GM12873 (cell line): ENCODE results near the gene TBX18.

ENCODE experiments used
- TF ChIP-seq, protein P1 (sequence below): IDR thresholded peaks from 2 replicates; pipeline ENCODE4 v1.5.1; 2012; ENCODE audit warnings: low read depth, mild to moderate bottlenecking, moderate library complexity, low read length, control low read depth; ENCODE audit not compliant: insufficient read depth; ENCODE audit errors: missing control alignments

The TBX18 gene

DNA sequence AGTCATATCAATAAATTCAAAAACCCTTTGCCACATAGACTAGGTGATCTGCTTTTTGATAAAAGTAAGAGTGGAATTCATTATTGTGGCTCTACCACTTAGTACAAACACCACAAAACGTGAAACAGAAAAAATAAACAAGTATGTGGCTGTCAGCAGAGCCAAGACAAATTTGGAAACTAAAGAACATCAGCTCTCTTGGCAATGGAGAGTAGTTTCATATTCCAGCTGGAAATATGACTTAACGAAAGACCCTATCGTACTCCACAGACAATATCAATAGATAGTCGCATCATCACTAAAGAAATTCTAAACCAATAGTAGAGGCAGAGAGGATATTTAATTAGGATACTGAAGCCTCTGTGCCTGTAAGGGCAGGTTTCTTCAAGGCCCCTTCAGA is 20.8 kb downstream of the TBX18 start:
- TF ChIP-seq, protein P1, sequence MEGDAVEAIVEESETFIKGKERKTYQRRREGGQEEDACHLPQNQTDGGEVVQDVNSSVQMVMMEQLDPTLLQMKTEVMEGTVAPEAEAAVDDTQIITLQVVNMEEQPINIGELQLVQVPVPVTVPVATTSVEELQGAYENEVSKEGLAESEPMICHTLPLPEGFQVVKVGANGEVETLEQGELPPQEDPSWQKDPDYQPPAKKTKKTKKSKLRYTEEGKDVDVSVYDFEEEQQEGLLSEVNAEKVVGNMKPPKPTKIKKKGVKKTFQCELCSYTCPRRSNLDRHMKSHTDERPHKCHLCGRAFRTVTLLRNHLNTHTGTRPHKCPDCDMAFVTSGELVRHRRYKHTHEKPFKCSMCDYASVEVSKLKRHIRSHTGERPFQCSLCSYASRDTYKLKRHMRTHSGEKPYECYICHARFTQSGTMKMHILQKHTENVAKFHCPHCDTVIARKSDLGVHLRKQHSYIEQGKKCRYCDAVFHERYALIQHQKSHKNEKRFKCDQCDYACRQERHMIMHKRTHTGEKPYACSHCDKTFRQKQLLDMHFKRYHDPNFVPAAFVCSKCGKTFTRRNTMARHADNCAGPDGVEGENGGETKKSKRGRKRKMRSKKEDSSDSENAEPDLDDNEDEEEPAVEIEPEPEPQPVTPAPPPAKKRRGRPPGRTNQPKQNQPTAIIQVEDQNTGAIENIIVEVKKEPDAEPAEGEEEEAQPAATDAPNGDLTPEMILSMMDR: no peak

GRCh38 chr6:84740385-84740784 is 24.0 kb downstream of the TBX18 start:
- TF ChIP-seq, protein P1: no peak

- TF ChIP-seq, protein P1: no peak
These were observed 24.6 kb downstream of the TBX18 start for GRCh38 chr6:84739866-84740208.

- TF ChIP-seq, protein P1: no peak
These were observed 25.2 kb downstream of the TBX18 start for GRCh38 chr6:84738996-84739865.

GRCh38 chr6:84733889-84734288 is 30.5 kb downstream of the TBX18 start:
- TF ChIP-seq, protein P1: no peak

- TF ChIP-seq, protein P1: no peak
These were observed 32.5 kb downstream of the TBX18 start for GRCh38 chr6:84731901-84732300.

GRCh38 chr6:84731401-84731800 is 33.0 kb downstream of the TBX18 start:
- TF ChIP-seq, protein P1: no peak
